IPS-NIHi7 (cell line): ENCODE results near the gene ITFG2.

ENCODE experiments used
- DNase-seq: peaks from one replicate; pipeline ENCODE4 v3.0.0; 2012; ENCODE audit warnings: mixed read lengths; ENCODE audit errors: extremely low spot score

ITFG2 gene

DNA sequence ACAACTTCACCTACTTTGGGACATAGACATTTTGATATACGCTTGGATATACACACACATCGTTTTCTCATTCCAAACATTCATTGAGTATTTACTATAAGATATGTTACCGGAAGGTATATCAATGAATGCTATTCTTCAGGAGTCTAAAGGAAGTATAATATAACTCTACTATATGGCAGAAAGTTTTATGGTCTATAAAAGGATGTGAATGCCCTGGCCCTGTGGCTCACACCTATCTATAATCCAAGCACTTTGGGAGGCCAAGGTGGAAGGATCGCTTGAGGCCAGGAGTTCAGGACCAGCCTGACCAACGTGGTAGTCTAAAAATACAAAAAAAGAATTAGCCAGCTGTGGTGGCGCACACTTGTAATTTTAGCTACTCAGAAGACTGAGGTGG lies 16.8 kb downstream of the ITFG2 start:
- no peak for DNase-seq

DNA sequence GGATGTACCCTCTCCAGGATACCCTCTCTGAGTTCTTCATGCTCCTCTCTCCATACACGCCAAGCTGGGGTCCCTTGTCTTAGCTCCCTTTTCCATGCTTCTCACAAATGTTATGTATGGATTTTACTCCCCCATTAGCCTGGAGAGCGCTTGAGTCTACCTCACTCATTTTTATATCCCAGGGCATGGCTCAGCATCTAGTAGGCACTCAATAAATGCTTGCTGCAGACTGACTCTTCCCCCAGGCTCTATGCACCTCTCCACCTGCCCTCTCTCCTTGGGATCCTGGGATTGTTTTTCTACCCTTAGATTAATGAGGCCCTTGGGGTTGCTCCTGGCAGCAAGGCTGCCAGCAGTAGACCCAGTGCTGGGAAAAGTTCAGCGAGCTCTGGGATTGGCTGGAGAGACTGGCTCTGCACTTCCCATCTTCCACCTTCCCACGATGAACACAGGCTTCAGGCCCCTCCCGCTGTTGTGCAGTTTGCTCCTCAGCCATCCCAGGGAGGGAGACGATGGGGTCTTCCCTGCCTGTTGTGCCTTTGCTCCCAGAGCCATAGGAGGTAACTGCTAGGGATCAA lies 20.2 kb downstream of the ITFG2 start:
- DNase-seq = no peak

DNA sequence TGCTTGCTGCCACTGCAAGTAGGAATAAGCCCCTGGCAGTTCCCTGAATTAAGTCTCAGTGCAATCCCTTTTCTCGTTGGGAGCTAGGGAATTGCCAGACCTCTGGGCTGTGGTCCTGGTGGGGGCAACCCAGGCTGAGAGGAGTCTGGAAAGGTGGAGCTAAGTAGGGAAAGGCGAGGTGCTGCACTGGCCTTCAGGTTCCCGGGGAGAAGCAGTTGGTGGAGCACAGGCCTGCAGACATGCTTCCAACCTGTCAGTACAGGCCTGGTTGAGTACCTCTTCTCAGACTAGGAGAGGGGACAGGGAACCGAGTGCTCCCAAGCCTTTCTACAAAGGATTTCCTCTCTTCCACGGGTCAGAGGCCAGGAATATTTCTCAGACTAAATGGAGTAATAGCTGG lies 20.9 kb downstream of the ITFG2 start:
- no peak for DNase-seq

DNA sequence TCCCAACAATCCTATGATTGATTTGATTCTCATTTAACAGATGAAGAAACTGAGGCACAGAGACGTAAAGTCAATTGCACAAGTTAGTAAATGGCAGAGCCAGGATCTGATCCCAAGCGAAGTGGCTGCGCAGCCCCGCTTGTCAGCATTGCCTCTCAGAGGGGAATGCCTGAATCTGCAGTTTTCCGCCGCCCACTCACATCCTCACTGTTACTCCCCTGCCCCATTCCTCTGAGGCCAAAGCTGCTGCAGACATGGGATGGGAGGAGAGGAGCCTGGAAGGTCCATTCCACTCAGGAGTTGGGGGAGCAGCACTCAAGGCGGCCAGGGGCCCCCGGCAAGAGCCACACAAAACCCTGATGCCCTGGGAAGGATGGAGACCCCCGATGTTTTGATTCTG lies 21.3 kb downstream of the ITFG2 start:
- peak; percentile 57 for DNase-seq

DNA sequence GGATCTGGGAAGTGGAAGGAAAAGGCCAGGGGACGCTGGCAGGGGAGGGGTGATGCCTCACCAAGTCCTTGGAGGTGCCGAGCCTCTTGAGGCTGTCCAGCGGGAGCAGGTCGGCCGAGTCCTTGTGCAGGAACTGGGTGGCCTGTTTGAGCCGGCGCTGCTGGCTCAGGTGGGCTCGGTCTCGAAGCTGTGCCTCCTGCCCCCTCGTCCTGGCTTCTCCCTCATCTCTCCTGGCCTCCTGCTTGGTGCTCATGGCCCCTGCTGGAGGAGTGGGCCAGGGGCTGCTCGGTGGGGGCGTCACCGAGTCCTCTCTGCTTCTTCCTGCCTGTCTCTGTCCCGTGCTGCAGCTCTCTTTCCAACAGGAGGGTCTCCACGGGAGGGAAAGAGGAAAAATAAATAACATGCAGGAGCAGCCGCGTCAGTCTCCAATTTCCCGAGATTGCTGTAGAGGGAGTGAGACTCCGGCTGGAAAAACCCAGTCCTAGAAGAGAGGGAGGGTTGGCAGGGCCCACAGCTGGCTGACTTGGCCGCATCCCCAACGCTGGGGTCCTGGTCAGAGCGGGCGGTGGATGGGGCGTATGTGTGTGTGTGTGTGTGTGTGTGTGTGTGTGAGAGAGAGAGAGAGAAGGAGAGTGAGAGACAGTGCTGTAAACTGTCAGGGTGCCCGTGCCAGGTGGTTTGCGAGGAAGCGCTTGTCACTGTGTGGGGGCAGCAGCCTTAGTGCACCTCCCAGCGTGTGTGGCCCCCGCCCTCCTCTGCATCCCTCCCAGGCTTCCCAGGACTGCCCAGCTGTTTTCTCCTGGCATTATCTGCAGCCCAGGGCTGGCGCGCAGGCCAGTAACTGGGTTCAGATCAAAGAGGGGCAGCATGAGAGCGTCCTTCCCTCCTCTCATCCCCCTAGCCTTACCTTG lies 22.4 kb downstream of the ITFG2 start, which contains the start of gene NRIP2:
NRIP2 (minus strand) TSS at position 455 of the 911 bp plus-strand sequence; CDS start at position 403, 52 bp downstream.
- DNase-seq = peak; percentile 62

DNA sequence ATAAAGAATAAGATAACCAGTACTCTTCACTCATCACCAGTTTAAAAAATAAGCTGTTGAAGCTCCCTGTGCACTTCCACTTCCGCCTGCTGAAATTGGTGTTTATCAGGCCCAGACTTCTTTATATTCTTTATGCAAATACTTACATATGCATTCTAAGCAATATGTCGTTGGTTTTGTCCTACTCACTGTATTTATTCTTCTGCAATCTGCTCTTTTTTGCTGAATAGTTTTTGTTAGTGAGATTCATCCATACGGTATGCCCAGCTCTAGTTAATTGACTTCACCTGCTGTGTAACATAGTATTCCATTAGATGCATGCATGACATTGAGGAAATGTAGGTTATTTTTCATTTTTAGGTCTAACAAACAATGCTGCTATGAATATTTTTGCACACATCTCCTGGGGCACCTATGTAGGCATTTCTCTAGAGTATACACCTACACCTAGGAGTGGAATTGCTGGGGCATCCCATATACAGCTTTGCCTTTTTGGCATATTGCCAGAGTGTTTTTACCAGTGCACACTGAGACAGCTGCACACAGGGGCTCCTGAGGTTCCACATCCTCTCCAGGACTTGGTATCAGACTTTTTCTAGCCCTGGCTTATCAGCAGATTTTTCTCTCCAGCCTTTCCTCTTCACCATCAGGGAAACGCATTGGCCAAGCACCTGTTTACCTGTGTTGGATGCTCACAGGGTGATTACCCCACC lies 23.4 kb downstream of the ITFG2 start:
- no peak for DNase-seq

DNA sequence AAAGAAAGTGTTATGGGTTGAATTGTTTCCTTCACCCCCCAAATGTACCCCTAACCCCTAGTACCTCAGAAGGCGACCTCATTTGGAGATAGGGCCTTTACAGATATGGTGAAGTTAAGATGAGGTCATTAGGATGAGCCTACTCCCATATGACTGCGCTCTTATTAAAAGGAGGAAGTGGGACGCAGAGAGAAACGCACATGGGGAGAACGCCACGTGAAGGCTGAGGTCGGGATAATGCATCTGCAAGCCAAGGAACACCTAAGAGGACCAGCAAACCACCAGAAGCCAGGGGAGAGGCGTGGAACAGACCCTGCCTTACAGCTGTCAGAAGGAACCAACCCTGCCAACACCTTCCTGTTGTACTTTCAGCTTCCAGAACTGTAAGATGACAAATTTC lies 24.1 kb downstream of the ITFG2 start:
- DNase-seq = no peak

DNA sequence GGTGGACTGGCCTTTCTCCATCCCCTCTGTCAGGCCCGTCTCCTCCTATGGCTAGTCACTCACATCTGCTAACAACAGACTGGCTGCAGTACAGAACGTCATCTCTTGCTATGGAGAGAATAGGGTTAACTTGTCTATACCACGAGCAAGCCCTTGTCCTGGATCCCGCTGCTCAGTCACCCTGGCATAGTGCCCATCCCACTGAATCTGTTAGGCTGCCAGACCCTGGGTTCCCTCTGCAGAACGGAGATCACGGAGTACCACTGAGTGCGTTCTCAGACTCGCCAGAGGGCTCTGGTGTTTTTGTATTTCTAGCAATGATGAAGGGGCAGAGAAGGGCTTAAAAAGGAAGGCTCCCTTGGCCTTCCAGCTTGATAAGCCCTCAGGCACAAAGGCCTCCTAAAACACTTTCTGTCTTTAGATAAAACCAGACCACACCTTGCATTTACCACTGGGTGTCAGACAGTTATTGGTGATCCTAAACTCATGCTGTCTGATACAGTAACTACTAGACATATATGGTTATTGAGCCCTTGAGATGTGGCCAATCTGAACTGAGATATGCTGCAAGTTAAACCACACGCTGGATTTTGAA lies 28.7 kb downstream of the ITFG2 start:
- DNase-seq = no peak

DNA sequence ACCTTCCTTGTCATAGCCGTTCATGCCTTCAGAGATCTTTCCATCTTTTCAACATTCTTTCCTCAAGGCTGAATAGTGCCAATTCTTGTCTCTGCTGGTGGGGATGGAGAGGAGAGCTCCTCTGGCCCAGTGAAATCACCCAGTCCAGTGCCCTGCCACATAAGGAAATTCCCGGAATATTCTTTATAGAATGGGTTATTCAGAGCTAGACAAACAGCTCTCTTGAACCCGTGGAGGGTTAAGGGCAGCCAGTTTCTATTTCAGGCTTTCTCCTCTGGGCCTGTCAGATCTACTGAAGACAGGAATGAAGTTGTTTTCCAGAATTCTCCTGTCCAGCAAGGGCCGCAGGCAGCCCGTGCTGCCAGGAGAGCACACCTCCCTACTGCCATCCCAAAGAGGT lies 30.5 kb downstream of the ITFG2 start:
- no peak for DNase-seq

DNA sequence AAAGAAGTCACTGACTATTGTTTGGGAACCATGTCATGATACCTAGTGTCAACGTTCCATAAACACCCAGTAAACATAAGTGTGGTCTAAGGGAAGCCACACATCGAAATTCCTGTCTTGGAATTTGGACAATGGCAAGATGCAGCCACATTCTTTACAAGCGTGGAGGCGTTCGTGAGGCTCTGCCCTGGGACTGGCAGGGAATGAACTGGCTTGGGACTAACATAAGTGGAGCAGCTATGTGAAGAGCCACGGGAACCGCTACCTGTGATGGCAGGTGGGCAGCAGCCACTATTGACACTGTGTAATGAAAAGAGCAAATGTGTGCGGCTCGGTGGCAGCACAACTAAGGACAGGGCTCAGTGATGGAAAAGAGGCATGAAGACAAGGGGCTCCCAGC lies 32.3 kb downstream of the ITFG2 start:
- DNase-seq = no peak

DNA sequence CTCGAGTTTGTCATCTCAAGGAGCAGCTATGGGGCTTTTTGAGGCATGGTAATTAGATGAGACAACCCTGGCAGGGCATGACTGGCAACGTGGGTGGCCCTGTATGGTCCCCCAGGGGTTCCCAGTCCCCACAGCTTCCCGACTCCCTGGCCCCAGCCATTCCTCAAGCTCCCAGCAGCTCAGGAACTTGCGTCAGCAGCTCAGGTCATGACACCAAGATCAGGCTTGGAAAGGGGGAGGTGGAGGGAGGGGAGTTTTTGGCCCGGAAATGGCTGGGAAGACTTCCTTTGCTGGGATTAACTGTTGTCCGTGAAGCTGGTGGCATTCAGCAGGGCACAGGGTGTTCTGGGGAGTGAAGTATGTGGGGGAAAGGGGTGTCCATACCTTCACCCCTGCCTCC lies 32.8 kb downstream of the ITFG2 start:
- DNase-seq = no peak

DNA sequence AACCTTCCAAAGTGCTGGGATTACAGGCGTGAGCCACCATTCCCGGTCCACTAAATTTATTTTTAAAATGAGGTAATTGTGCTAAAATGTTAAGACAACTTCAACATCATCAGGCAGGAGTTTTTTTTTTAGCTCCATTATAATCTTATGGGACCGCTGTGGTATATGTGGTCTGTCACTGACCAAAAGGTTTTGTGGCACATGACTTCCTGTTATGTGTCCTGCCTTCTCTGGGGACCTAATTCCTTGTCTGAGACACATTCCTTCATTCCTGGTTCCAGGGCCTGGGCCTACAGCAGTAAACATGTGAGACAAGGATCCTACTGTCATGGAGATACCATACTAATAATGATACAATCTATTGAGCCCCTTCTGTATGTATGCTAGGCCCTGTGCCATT lies 39.5 kb downstream of the ITFG2 start:
- no peak for DNase-seq

DNA sequence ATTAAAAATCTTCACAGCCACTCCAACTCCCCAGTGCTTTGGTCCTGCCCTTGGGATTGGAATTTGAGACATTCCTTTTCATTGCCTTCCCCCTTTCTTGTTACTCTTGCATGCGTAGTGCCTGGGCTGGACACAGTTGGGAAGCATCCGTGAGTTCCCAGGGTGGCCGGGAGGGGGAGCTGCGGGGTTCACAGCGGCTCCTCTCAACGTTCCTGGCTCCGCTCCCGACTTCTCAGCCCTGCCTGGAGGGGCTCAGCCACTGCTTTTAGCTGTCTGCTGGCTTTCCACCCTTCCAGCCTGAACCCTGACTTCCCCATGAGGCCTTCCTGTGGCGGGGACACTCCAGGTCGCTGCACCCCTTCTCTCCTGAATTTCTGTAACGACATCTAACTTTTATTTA lies 41.2 kb downstream of the ITFG2 start:
- DNase-seq = peak; percentile 97

DNA sequence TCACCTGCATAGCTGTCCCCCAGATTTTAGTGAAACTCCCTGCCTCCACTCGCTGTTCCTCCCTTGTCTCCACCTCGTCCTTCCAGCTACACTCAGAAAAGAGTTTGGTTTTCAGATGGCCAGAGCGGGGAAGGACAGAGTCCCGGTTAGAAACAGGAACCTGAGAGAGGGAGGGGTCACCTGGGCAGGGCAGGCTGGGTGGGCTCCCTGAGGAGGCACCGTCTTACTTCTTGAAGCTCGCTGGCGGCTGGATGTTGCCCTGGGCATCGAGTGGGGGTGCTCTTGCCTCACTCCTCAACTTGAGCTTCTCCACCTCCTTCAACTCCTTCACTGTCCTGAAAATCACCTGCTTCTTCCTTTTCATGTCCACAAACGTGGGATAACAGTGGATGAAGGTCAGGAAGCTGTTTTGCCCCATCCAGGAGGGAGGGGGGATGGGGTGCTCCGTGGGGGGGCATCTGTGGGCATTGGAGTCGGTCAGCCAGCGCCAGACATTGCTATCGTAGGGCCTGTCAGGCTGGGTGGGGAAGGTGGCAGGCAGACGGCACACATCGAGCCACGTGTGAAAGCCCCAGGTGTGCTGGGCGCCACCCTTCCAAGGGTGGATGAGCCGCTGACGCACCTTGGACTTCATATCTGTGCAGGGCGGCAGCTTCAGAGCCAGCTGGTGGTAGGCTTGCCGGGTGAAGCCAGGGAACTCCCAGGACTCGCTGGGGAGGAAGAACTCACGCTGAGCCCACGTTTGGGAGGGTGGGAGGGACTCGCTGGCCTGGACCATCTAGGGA lies 42.4 kb downstream of the ITFG2 start:
- no peak for DNase-seq

DNA sequence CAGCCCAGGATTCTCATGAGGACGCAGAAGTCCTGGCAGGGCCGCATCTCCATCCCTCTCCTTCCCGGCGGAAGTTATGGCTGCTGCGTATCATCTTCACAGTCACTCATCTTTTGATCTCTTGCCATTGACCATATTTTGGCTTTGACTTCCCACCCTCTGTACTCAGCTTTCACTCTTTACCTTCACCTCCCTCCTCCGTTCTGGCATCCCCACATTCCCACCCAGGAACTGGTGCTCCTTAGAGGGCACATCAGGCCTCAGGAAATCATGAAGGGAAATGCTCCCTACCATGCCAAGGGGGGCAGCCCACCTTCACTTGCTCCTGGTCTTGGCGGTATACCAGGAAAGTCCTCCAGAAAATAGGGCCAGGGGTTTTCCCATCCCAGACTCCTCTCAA lies 43.1 kb downstream of the ITFG2 start:
- no peak for DNase-seq

DNA sequence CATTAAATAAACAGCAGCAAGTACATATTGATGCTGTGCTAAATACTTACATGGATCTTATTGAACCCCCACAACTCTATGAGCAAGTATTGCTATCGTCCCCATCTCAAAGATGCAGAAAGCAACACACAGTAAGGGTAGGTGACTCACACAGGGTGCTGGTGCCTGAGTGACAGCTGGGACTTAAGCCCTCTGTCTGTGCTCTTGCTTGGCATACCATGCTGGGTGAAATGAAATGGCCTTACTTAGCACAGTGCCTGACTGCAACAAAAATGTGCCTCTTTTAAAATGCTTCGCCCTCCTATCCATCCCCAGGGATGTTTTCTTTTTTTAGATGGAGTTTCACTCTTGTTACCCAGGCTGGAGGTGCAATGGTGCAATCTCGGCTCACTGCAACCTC lies 43.6 kb downstream of the ITFG2 start:
- DNase-seq = no peak

DNA sequence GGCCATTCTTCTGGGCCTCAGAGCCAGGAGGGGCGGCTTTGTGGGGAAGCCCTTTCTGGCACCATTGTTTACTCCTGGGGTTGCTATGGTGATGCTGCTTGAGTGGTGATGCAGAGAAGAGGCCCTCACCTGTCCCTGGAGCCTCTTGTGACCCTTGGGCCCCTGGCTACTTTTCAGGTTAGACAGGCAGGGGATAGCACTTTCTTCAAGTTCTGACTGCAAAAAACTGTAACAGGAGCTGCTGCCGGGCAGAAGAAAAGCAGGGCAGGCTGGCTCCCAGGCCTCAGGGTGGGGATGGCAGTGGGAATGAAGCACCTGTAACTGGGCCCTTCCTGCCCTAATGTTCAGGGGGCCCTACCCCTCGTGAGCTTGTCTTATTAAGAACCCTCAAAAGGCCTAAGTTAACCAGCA lies 44.6 kb downstream of the ITFG2 start, which contains the start of gene TEX52:
TEX52 (minus strand) TSS at position 19 of the 411 bp plus-strand sequence; CDS start at position 6, 13 bp downstream.
- DNase-seq = peak; percentile 69

DNA sequence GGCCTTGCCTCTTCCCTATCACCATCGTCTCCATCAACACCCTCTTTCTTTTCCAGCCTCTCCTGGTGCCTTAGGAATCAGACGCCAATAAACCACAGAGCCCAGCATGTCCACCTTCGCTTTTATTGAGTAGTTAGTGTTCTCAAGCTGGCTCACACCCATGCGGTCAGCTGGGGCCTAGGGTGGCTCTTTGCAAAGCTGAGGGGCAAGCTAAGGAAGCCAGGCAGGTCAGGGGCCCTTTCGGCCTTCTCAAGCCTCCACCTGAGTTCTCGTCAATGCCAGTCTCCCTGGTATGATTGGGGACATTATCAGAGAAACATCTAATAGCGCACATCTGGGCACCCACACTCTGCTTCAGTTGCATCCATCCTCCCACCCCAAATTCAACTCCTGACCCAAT lies 45.1 kb downstream of the ITFG2 start:
- no peak for DNase-seq

DNA sequence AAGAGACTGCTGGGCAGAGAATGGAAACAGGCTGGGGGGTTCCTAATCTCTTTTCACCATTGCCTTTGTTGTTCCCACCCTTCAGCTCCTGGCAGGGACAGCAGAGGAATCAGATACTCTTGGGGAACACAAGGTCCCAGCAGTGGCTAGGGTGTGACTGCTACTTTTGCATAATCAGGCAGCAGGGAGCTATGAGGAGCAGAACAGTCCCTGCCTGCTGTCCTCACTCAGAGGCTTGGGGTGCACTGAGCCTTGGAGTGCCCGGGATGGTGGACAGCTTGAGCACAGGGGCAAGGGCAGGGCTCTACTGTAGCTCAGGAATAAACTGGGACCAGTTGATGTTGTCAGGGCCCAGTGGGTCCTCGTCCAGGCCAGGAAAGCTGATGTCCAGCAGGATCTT lies 45.9 kb downstream of the ITFG2 start:
- no peak for DNase-seq

DNA sequence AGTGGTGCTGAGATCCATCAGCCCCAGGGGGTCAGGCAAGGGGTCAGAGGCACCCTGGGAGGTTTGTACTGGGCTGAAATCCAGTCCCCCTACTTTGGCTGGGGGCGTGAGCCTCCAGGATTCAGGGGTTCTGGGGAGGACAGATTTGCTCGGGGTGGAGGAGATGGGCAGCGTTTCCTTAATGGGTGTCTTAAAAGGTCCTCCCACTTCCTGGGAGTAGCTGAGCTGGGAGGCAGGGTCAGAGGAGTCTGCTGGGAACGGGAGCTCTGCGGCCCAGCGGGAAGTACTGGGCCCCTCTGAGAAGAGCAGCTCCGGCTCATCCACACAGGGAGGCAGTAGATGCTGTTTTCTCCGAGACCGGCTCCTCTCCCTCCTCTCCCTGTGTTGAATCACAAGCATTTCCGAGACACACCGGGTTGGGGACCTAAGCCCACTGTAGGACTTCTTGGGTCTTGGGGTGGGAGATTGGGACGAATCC lies 46.5 kb downstream of the ITFG2 start:
- no peak for DNase-seq

DNA sequence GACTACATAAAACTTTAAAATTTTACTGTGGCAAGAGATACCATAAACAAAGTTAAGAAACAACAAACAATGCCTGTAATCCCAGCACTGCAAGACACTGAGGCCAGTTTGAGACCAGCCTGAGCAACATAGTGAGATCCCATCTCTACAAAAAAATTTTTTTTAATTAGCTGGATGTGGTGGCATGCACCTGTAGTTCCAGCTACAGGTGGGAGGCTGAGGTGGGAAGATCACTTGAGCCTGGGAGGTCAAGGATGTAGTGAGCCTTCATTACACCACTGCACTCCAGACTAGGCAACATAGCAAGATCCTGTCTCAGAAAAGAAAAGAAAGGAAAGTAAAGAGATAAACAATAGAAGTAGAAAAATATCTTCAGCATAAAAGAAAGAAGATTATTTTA lies 47.7 kb downstream of the ITFG2 start:
- DNase-seq = no peak
